ENCODE results near the gene CREM.

Gene CREM

DNA sequence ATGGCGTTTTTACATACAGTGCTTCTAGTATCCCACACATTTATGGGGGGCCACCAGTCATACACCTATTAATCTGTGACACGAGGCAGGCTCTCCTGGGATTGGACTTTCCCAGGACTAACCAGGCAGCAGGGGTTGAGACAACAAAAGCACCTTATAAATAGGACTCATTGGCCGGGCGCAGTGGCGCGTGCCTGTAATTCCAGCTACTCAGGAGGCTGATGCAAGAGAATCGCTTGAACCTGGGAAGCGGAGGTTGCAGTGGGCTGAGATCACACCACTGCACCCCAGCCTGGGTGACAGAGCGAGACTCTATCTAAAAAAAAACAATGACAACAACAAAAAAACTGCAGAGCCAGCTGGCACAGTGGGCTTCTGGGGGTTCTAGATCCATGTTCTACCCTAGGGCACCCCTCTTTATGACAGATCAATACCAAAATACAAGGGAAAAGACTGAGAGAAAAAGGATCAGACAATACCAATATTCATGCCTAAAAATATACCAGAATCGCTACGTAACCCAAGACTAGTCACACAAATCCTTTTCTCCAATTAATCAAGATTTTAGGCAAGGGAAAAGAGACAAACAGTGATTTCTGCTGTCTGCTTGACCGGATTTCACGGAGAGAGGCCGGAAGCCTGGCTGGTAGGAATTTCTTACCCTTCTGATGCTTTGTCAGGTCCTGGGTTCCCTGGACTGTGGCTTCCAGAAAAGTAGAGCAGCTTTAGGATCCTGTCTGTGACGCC lies 111.3 kb downstream of the CREM start:
- Mint-ChIP-seq H3K27me3 (no peaks in the 10 kb centered on the region), H3K27ac (no peak overlapping the region), H3K4me3 (no peak overlapping the region), H3K4me1 (no peaks in the 10 kb centered on the region), H3K9me3 (no peaks in the 10 kb centered on the region), H3K36me3 (no peaks in the 10 kb centered on the region)
- ATAC-seq: no peak

DNA sequence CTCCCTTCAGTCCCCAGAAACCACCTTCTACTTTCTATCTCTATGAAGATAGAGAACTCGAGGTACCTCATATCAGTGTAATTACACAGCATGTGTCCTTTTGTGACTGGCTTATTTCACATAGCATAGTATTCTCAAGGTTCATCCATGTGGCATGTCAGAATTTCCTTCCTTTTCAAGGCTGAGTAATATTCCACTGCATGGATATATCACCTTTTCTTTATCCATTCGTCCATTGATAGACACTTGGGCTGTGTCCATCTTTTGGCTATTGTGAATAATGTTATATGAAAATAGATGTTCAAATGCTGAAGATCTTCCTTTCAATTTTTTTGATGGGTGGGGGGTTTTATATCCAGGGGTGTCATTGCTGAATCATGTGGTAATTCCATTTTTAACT lies 117.9 kb downstream of the CREM start:
- Mint-ChIP-seq H3K36me3 (no peaks in the 10 kb centered on the region), H3K27me3 (peaks cover 10% of the 10 kb centered on the region), H3K9me3 (no peaks in the 10 kb centered on the region), H3K4me1 (no peaks in the 10 kb centered on the region), H3K27ac (no peak overlapping the region), H3K4me3 (no peak overlapping the region)
- no peak for ATAC-seq

GRCh38 chr10:35246770-35247343 lies 120.2 kb downstream of the CREM start:
- Mint-ChIP-seq H3K9me3 (no peaks in the 10 kb centered on the region), H3K36me3 (no peaks in the 10 kb centered on the region), H3K27ac (no peak overlapping the region), H3K27me3 (peaks cover 10% of the 10 kb centered on the region), H3K4me3 (no peak overlapping the region), H3K4me1 (no peaks in the 10 kb centered on the region)
- ATAC-seq: peak; percentile 36

- H3K4me3 Mint-ChIP-seq: no peak overlapping the region
- H3K36me3 Mint-ChIP-seq: no peaks in the 10 kb centered on the region
- H3K9me3 Mint-ChIP-seq: peaks cover 3% of the 10 kb centered on the region
- H3K27ac Mint-ChIP-seq: no peak overlapping the region
- ATAC-seq: no peak
- no peaks in the 10 kb centered on the region for H3K4me1 Mint-ChIP-seq
- no peaks in the 10 kb centered on the region for H3K27me3 Mint-ChIP-seq
These were observed 124.9 kb downstream of the CREM start for GRCh38 chr10:35251373-35252100.

DNA sequence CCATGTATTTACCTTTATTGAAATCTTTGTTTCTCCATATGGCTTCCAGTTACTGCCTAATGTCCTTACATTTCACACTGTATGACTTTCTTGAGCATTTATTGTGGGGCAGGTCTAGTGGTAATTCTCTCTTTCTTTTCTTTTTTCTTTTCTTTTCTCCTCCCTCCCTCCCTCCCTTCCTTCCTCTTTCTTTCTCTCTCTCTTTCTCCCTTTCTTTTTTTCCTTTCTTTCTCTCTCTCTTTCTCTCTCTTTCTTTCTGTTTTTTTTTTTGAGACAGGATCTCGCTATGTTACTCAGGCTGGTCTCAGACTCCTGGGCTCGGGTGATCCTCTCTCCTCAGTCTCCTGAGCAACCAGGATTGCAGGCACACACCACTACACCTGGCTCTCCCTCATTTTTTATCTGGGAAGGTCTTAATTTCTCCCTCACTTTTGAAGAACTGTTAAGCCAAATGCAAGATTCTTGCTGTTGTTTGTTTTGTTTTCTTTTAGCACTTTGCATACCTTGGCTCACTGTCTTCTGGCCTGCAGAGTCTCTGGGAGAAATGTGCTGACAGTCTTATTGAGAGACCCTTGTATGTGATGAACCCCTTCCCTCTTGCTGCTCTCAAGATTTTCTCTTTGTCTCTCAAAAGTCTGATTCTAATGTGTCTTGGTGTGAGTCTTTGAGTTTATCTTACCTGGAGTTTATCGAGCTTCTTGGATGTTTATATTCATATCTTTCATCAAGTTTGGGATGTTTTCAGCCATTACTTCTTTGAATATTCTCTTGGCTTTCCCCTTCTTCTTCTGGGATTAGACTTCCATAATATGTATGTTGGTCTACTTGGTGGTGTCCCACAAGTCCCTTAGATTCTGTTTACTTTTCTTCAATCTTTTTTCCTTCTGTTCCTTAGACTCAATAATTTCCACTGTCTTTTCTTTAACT lies 130.7 kb downstream of the CREM start:
- no peaks in the 10 kb centered on the region for H3K4me1 Mint-ChIP-seq
- no peak for ATAC-seq
- no peak overlapping the region for H3K27ac Mint-ChIP-seq
- no peaks in the 10 kb centered on the region for H3K36me3 Mint-ChIP-seq
- H3K4me3 Mint-ChIP-seq: no peak overlapping the region
- H3K27me3 Mint-ChIP-seq: no peaks in the 10 kb centered on the region
- peaks cover 11% of the 10 kb centered on the region for H3K9me3 Mint-ChIP-seq

- Mint-ChIP-seq H3K36me3 (no peaks in the 10 kb centered on the region), H3K27me3 (no peaks in the 10 kb centered on the region), H3K9me3 (peaks cover 14% of the 10 kb centered on the region), H3K4me1 (no peaks in the 10 kb centered on the region), H3K27ac (no peak overlapping the region), H3K4me3 (no peak overlapping the region)
- no peak for ATAC-seq
These were observed 133.2 kb downstream of the CREM start for GRCh38 chr10:35259769-35260397.

- Mint-ChIP-seq H3K9me3 (peaks cover 7% of the 10 kb centered on the region), H3K4me3 (no peak overlapping the region), H3K27me3 (no peaks in the 10 kb centered on the region), H3K36me3 (no peaks in the 10 kb centered on the region), H3K27ac (no peak overlapping the region), H3K4me1 (no peaks in the 10 kb centered on the region)
- no peak for ATAC-seq
These were observed 135.8 kb downstream of the CREM start for GRCh38 chr10:35262436-35262835.
